Stimulated activated CD8-positive, alpha-beta memory T cell treated with anti-CD3 and anti-CD28 coated beads, Interleukin-4, amount 100 ng/mL, for 24 hours (primary cell): ENCODE data around the gene TCF7L2.

ENCODE experiments used
- DNase-seq: peaks from one replicate; pipeline ENCODE4 v3.0.0-alpha.2; 2020; ENCODE audit warnings: low read depth

Gene TCF7L2

GRCh38 chr10:113179265-113179664 is 229.2 kb downstream of the TCF7L2 start:
- DNase-seq = no peak

- DNase-seq = no peak
Measured at GRCh38 chr10:113179966-113180365, 229.9 kb downstream of the TCF7L2 start.

- DNase-seq = no peak
Measured at GRCh38 chr10:113180401-113181154, 230.5 kb downstream of the TCF7L2 start.

DNA sequence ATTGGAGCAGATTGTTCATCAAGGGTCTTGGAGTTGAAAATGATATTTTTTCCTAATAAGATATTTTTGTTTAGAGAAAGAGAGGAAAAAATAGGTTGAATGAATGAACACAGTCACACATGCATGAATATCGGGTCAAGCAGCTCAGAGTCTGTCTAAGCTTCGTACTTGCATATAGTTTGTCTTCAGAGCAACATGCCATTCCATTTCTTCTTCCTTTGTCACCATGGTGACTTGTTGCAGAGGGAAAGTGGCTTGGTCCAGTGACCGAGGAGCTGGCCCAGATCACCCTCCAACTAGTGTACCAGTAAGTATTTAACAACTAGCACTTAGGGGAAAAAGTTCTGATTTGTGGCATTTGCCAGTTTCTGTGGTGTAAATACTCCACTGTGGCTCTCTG is 232.1 kb downstream of the TCF7L2 start:
- no peak for DNase-seq

DNA sequence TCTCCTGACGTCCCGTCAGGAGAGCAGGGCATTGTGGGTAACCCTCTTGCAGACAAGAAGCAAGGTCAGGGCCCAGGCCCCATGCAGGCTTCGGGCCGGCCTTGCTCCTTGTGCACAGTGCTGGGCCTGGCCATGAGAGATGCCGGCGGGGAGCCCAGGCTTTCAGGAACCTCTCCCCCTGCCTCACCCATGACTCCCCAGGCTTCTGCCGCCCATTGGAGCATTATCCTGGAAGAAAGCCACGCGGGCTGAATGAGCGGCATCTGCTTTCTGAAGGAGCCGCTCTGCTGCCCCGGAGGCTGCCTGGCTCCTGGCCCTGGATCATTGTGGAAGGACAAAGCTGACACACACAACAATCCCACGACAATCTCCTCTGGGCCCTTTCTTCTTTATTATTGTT is 233.5 kb downstream of the TCF7L2 start:
- DNase-seq = no peak

GRCh38 chr10:113187063-113187777 is 237.2 kb downstream of the TCF7L2 start:
- no peak for DNase-seq

- DNase-seq = no peak
Measured at GRCh38 chr10:113199459-113199858, 249.4 kb downstream of the TCF7L2 start.

GRCh38 chr10:113202011-113202410 is 252.0 kb downstream of the TCF7L2 start:
- DNase-seq = no peak

- DNase-seq = no peak
Measured at GRCh38 chr10:113207924-113208323, 257.9 kb downstream of the TCF7L2 start.

DNA sequence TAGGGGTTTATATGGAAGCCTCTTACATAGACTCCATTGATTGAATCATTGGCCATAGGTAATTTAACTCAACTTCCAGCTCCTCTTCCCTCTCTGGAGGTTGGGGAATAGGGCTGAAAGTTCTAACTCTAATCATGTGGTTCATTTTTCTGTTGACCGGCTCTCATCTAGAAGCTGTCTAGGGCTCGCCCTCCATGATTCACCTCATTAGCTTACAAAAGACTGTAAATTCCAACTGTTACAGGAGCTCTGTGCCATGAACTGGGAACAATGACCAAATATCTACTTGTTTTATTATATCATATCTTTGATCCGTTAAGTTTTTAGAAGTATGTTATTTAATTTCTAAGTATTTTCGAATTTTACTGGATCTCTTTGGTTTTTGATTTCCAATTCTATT is 263.0 kb downstream of the TCF7L2 start:
- no peak for DNase-seq

DNA sequence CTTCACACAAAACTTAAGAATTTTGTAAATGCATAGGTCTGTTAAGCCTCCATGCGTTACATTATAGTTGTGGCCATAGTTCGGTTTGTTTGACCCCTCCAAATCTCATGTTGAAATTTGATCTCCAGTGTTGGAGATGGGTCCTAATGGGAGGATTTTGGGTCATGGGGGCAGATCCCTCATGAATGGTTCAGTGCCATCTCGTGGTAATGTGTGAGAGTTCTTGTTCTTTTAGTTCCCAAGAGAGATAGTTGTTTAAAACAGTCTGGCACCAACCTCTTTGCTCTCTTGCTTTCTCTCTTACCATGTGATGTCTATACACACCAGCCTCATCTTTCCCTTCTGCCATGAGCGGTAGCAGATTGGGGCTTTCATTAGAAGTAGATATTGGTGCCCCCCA is 264.3 kb downstream of the TCF7L2 start:
- DNase-seq = no peak

- no peak for DNase-seq
Measured at GRCh38 chr10:113216102-113216501, 266.1 kb downstream of the TCF7L2 start.
